Esophagus muscularis mucosa (tissue), 4 donors: Measurements from ENCODE around the gene CMPK2.

Experiments used
- EP300 ChIP-seq: sonication (generic); formaldehyde crosslinking; IDR thresholded peaks from one replicate; pipeline ENCODE4 v1.6.1; 2017; ENCODE audit warnings: antibody characterized with exemption
- POLR2A ChIP-seq: fragments of 450-650 bp; IDR thresholded peaks from one replicate; pipeline ENCODE4 v1.6.1; 2017; ENCODE audit warnings: antibody characterized with exemption, moderate library complexity, mild to moderate bottlenecking, low read depth
- TF ChIP-seq, protein P1 (sequence below), 3 experiments: fragments of 200-600 bp in 2 of 3; fragments of 450-650 bp in 1 of 3; sonication (generic) in 2 of 3; IDR thresholded peaks; one replicate each; pipeline ENCODE4 v1.5.1; 2017 to 2019; ENCODE audit warnings: antibody characterized with exemption in 3 of 3, mild to moderate bottlenecking in 2 of 3, moderate library complexity in 1 of 3

DNA sequence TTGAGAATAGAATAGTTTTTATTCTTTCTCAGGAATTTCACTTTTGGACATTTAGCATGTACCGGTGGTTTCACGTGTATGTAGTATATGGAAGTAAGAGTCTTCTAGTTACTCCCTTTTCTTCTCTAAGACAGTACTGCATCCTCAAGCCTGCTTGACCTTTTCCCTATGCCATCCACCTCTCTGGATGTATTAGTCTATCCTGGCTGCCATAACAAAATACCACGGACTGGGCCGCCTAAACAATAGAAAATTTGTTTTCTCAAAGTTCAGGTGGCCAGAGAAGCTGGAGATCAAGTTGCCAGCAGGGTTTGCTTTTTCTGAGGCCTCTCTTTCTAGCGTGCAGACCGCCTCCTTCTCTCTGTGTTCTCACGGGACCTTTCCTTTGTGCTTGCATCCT lies 1.3 kb upstream of the CMPK2 start:
- TF ChIP-seq, protein P1, sequence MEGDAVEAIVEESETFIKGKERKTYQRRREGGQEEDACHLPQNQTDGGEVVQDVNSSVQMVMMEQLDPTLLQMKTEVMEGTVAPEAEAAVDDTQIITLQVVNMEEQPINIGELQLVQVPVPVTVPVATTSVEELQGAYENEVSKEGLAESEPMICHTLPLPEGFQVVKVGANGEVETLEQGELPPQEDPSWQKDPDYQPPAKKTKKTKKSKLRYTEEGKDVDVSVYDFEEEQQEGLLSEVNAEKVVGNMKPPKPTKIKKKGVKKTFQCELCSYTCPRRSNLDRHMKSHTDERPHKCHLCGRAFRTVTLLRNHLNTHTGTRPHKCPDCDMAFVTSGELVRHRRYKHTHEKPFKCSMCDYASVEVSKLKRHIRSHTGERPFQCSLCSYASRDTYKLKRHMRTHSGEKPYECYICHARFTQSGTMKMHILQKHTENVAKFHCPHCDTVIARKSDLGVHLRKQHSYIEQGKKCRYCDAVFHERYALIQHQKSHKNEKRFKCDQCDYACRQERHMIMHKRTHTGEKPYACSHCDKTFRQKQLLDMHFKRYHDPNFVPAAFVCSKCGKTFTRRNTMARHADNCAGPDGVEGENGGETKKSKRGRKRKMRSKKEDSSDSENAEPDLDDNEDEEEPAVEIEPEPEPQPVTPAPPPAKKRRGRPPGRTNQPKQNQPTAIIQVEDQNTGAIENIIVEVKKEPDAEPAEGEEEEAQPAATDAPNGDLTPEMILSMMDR (IDR thresholded peaks at IDR 0.05), result no peak
- TF ChIP-seq POLR2A (no peak), EP300 (no peak)
